ENCODE measurements around the gene DPP6. TPM values are rescaled to one million over a fixed set of nuclear protein-coding genes. Genes with fewer than 3 reads are reported as not detected.

Gene DPP6
- total and polyA plus RNA-seq, 9 of the 15 experiments (the other 6 are each of a cell fraction or from before 2014, with no cell fraction given): not detected

GRCh38 chr7:154911862-154912455, 859.8 kb downstream of the DPP6 start:
- under 1% methylated on average over 6 of the region's 6 CpGs for WGBS (ENCODE audit: insufficient coverage, low coverage, missing lambda C conversion rate)
- H3K9ac ChIP-seq (ENCODE audit: insufficient read depth in 1 of 2, low read depth in 2 of 2, low read length in 2 of 2): no peak overlapping the region
- FAIRE-seq: no peak
- H3K9me1 ChIP-seq (ENCODE audit: control insufficient read depth, insufficient read depth, low read length): no peaks in the 10 kb centered on the region
- peaks cover 0 to 23% of the 10 kb centered on the region in 2 experiments; a peak in 2 of 5 replicates for H3K4me1 ChIP-seq (replicated peaks in 1 of 2; ENCODE audit: control insufficient read depth in 2 of 2, insufficient read depth in 2 of 2, low read length in 2 of 2)
- intact Hi-C loops (cut with micrococcal nuclease): loop anchor here (5.0 kb wide), 1 partner anchor 280 kb away; no protein-coding TSS in a partner anchor
- no peak overlapping the region for H3K4me2 ChIP-seq (ENCODE audit: insufficient read depth, low read length)
- TF ChIP-seq ZNF41 (CRISPR knock-in tag; conservative IDR thresholded peaks at IDR 0.05): no peak
- TF ChIP-seq WHSC1 (IDR thresholded peaks at IDR 0.05; ENCODE audit: low read length): no peak
- TF ChIP-seq HLTF (IDR thresholded peaks at IDR 0.05): no peak
- no peak for TF ChIP-seq ARID3B (CRISPR knock-in tag; IDR thresholded peaks at IDR 0.05; ENCODE audit: borderline replicate concordance)
- TF ChIP-seq FOXJ2 (tag; IDR thresholded peaks at IDR 0.05): no peak
- TF ChIP-seq HIVEP1 (CRISPR knock-in tag; IDR thresholded peaks at IDR 0.05): no peak
- no peak for TF ChIP-seq CHCHD3 (CRISPR knock-in tag; IDR thresholded peaks at IDR 0.05)
- TF ChIP-seq ZNF175 (CRISPR knock-in tag; IDR thresholded peaks at IDR 0.05; ENCODE audit: low read depth): no peak
- TF ChIP-seq ZBTB1 (CRISPR knock-in tag; IDR thresholded peaks at IDR 0.05; ENCODE audit: borderline replicate concordance, low read depth): no peak
- no peak for TF ChIP-seq NELFE (IDR thresholded peaks at IDR 0.05; ENCODE audit: insufficient read depth, insufficient read length)
- no peak for TF ChIP-seq MYC (IDR thresholded peaks at IDR 0.05; ENCODE audit: low read depth, low read length)
- no peak for TF ChIP-seq MYC (CRISPR knock-in tag; IDR thresholded peaks at IDR 0.05; ENCODE audit: borderline replicate concordance, low read depth)
- TF ChIP-seq HMGN3 (IDR thresholded peaks at IDR 0.05; ENCODE audit: borderline replicate concordance, extremely low read depth, insufficient read length, low read depth, low read length): no peak
- TF ChIP-seq MCM7 (IDR thresholded peaks at IDR 0.05): no peak
- no peak for TF ChIP-seq GATAD2B (IDR thresholded peaks at IDR 0.05; ENCODE audit: borderline replicate concordance)
- TF ChIP-seq POLR2G (IDR thresholded peaks at IDR 0.05; ENCODE audit: low read depth, low read length): no peak
- CTCF ChIA-PET (ENCODE audit: low intra/inter-chr PET ratio): no interaction called here
- H3K36me3 ChIP-seq (ENCODE audit: control insufficient read depth, insufficient read depth, low read length): no peaks in the 10 kb centered on the region
- peaks cover 33 to 96% of the 10 kb centered on the region in 2 experiments for H3K27me3 ChIP-seq (ENCODE audit: control insufficient read depth in 2 of 2, insufficient read depth in 2 of 2, low read length in 2 of 2)
- no peak for ATAC-seq
- POLR2A ChIA-PET: interaction anchor here (0.7 to 1.0 kb wide), 2 partner anchors 15 to 147 kb away, joined by 3 read pairs; no protein-coding TSS in a partner anchor
- no peak overlapping the region for H2AFZ ChIP-seq (ENCODE audit: low read depth, low read length)
- H3K4me3 ChIP-seq: no peak overlapping the region
- in situ Hi-C loops (cut with MboI): no loop called here
- no peaks in the 10 kb centered on the region for H3K9me3 ChIP-seq (replicated peaks; ENCODE audit: control insufficient read depth, insufficient read depth, low read depth, low read length)
- BruUV-seq (replicated peaks): no TSS peak
- H3K27ac ChIP-seq (ENCODE audit: extremely low read depth, low read depth, low read length): no peak overlapping the region
- no peaks in the 10 kb centered on the region for H3K79me2 ChIP-seq (ENCODE audit: control insufficient read depth, insufficient read depth, low read length)
- no peaks in the 10 kb centered on the region for H4K20me1 ChIP-seq (replicated peaks; ENCODE audit: control insufficient read depth, insufficient read depth, low read length)
- DNase-seq (ENCODE audit: extremely low read depth in 1 of 4, low spot score in 3 of 4): no peak
